H1 (cell line): ENCODE results near the gene EIF4E2. TPM values are rescaled to one million over a fixed set of nuclear protein-coding genes. Genes with fewer than 3 reads are reported as not detected.

Experiments
- ATF2 ChIP-seq: IDR thresholded peaks from 2 replicates; pipeline ENCODE4 v1.6.1; 2012; ENCODE audit warnings: low read length, inconsistent platforms
- ATF3 ChIP-seq: IDR thresholded peaks from 2 replicates; pipeline ENCODE4 v1.6.1; 2011; ENCODE audit warnings: low read depth, mild to moderate bottlenecking, low read length; ENCODE audit not compliant: insufficient read depth
- CBX5 ChIP-seq: fragments of 300-800, 300-1000 bp; sonication (generic); IDR thresholded peaks from 2 replicates; pipeline ENCODE4 v1.7.1; 2016; ENCODE audit warnings: antibody characterized with exemption, low read length, low read depth
- CBX8 ChIP-seq: fragments of 300-800, 300-1000 bp; sonication (generic); IDR thresholded peaks from 2 replicates; pipeline ENCODE4 v1.7.1; 2016; ENCODE audit warnings: low read depth, low read length, borderline replicate concordance
- CREB1 ChIP-seq: IDR thresholded peaks from 2 replicates; pipeline ENCODE4 v1.6.1; 2012; ENCODE audit warnings: inconsistent platforms
- CTBP2 ChIP-seq: IDR thresholded peaks from 2 replicates; pipeline ENCODE4 v1.7.0; 2011; ENCODE audit warnings: borderline replicate concordance, mild to moderate bottlenecking, moderate library complexity, mixed read lengths, low read length; ENCODE audit not compliant: insufficient read depth, insufficient read length
- CTCF ChIP-seq, 3 experiments: IDR thresholded peaks; 1 replicate in 2 of 3; 2 replicates in 1 of 3; pipeline versions ENCODE4 v1.5.1 to v1.6.1; 2011; ENCODE audit warnings: low read length in 3 of 3, mild to moderate bottlenecking in 3 of 3, inconsistent platforms in 2 of 3, low read depth in 1 of 3, moderate library complexity in 1 of 3; ENCODE audit not compliant: insufficient read depth in 1 of 3; ENCODE audit errors: control extremely low read depth in 1 of 3
- GABPA ChIP-seq: IDR thresholded peaks from 2 replicates; pipeline ENCODE4 v1.6.1; 2011; ENCODE audit warnings: mild to moderate bottlenecking, low read length, moderate library complexity, borderline replicate concordance; ENCODE audit not compliant: insufficient read depth
- POLR2AphosphoS5 ChIP-seq: IDR thresholded peaks from 2 replicates; pipeline ENCODE4 v1.6.1; 2011; ENCODE audit warnings: low read depth, low read length
- RBBP5 ChIP-seq: IDR thresholded peaks from 2 replicates; pipeline ENCODE4 v1.7.1; 2012; ENCODE audit warnings: low read depth, mild to moderate bottlenecking, inconsistent platforms, low read length, moderate library complexity, borderline replicate concordance
- RXRA ChIP-seq: IDR thresholded peaks from 2 replicates; pipeline ENCODE4 v1.6.1; 2011; ENCODE audit warnings: low read depth, mild to moderate bottlenecking, low read length, moderate library complexity; ENCODE audit not compliant: insufficient read depth
- SIRT6 ChIP-seq: IDR thresholded peaks from one replicate; pipeline ENCODE4 v1.7.1; 2012; ENCODE audit warnings: low read length, inconsistent platforms
- SIX5 ChIP-seq: IDR thresholded peaks from 2 replicates; pipeline ENCODE4 v1.6.1; 2011; ENCODE audit warnings: mild to moderate bottlenecking, low read depth, low read length
- SP2 ChIP-seq: IDR thresholded peaks from 2 replicates; pipeline ENCODE4 v1.6.1; 2012; ENCODE audit warnings: mild to moderate bottlenecking, low read length, inconsistent platforms
- USF2 ChIP-seq: IDR thresholded peaks from 2 replicates; pipeline ENCODE4 v1.6.1; 2011; ENCODE audit warnings: low read length, improper control_type of control experiment
- YY1 ChIP-seq: IDR thresholded peaks from 2 replicates; pipeline ENCODE4 v1.6.1; 2011; ENCODE audit warnings: low read depth, mild to moderate bottlenecking, low read length
- polyA plus RNA-seq, 7 experiments: library from polyadenylated mRNA; depleted of rRNA in 3 of 7; stranded (reverse) in 5 of 7; unstranded in 2 of 7; fragments of >200 nt in 5 of 7; fragments of 200-250 nt in 2 of 7; gene quantifications; 1 replicate in 5 of 7; 2 replicates in 1 of 7; 4 replicates in 1 of 7; pipeline versions ENCODE4 v1.2.1 to v1.2.3, GENCODE V29; 2011 to 2013; ENCODE audit warnings: missing spikeins in 2 of 7, mixed read lengths in 2 of 7
- total RNA-seq: library from RNA; stranded (reverse); fragmentation: NEBNext Ultra II Directional; extraction: Animal tissue kit (Norgen Biotek cat#: 25700); gene quantifications from 2 replicates; pipeline ENCODE4 v1.2.1, GENCODE V29; 2021

EIF4E2 gene
- total and polyA plus RNA-seq, 2 of the 8 experiments (the other 6 are each of a cell fraction or from before 2014, with no cell fraction given) = 39.4 to 114 TPM

GRCh38 chr2:232550354-232551249 is at the start of gene EIF4E2, which contains the start of gene TIGD1 (continued):
- TF ChIP-seq ATF2 (peak; percentile 10; the same call in 1 of the 2 replicates), CTBP2 (peak; percentile 28), CREB1 (peak; percentile 62), GABPA (peak; percentile 100), POLR2AphosphoS5 (peak; percentile 96), SIX5 (no peak), CTCF (IDR thresholded peaks at IDR 0.05; ENCODE audit: control extremely low read depth in 1 of 3, insufficient read depth in 1 of 3, low read depth in 1 of 3, low read length in 3 of 3) (peak; percentile 18 to 43 (median 39); a peak in 3 of 4 replicates), USF2 (no peak), SP2 (no peak), RXRA (no peak), ATF3 (no peak), RBBP5 (peak; percentile 88), SIRT6 (no peak), CBX8 (no peak), YY1 (peak; percentile 62; the same call in 1 of the 2 replicates), CBX5 (no peak)
